ENCODE measurements around the gene GAB2.

The GAB2 gene

GRCh38 chr11:78217650-78218541 is 199.7 kb downstream of the GAB2 start:
- no peak for DNase-seq

- DNase-seq: no peak
These were observed 200.9 kb downstream of the GAB2 start for GRCh38 chr11:78216571-78217287.

- no peak for DNase-seq
These were observed 201.6 kb downstream of the GAB2 start for GRCh38 chr11:78216021-78216420.

GRCh38 chr11:78214331-78215194 is 203.1 kb downstream of the GAB2 start:
- DNase-seq: no peak

GRCh38 chr11:78213526-78214330 is 203.9 kb downstream of the GAB2 start:
- DNase-seq: no peak

GRCh38 chr11:78212586-78213371 is 204.8 kb downstream of the GAB2 start:
- DNase-seq: no peak

- DNase-seq: no peak
These were observed 206.1 kb downstream of the GAB2 start for GRCh38 chr11:78211565-78211964.

GRCh38 chr11:78210000-78210608 is 207.5 kb downstream of the GAB2 start:
- no peak for DNase-seq

GRCh38 chr11:78209478-78209877 is 208.1 kb downstream of the GAB2 start:
- DNase-seq: no peak

- no peak for DNase-seq
These were observed 209.1 kb downstream of the GAB2 start for GRCh38 chr11:78208257-78209165.

- DNase-seq: no peak
These were observed 209.9 kb downstream of the GAB2 start for GRCh38 chr11:78207532-78208256.

GRCh38 chr11:78205691-78206090 is 211.9 kb downstream of the GAB2 start:
- no peak for DNase-seq

- DNase-seq: no peak
These were observed 212.4 kb downstream of the GAB2 start for GRCh38 chr11:78205256-78205655.

GRCh38 chr11:78203184-78203583 is 214.4 kb downstream of the GAB2 start:
- DNase-seq: peak; percentile 17

GRCh38 chr11:78202733-78203167 is 214.9 kb downstream of the GAB2 start:
- DNase-seq: no peak

GRCh38 chr11:78201096-78201818 is 216.4 kb downstream of the GAB2 start:
- no peak for DNase-seq

- no peak for DNase-seq
These were observed 217.1 kb downstream of the GAB2 start for GRCh38 chr11:78200553-78200952.

GRCh38 chr11:78200061-78200460 is 217.6 kb downstream of the GAB2 start:
- no peak for DNase-seq

Measured in hematopoietic multipotent progenitor cell treated with erythropoietin and hydrocortisone succinate and interleukin-3 and kit ligand, for 6 days (in vitro differentiated cells).